KMS-11 (cell line): ENCODE results near the gene BCL2L12.

Experiments
- H2AFZ ChIP-seq: fragments of 200-600 bp; sonication (generic); 2 replicates; pipeline ENCODE4 v1.6.1; 2016; ENCODE audit warnings: antibody characterized with exemption, mixed run types, low read depth
- H3K27ac ChIP-seq: fragments of 200-600 bp; sonication (generic); 2 replicates; pipeline ENCODE4 v1.6.1; 2016; ENCODE audit warnings: mild to moderate bottlenecking, mixed run types
- H3K27me3 ChIP-seq: fragments of 200-600 bp; sonication (generic); 2 replicates; pipeline ENCODE4 v1.6.1; 2017; ENCODE audit warnings: mild to moderate bottlenecking, low read depth, mixed run types, moderate library complexity; ENCODE audit not compliant: insufficient read depth
- H3K36me3 ChIP-seq: fragments of 200-600 bp; sonication (generic); 2 replicates; pipeline ENCODE4 v1.6.1; 2017; ENCODE audit warnings: mild to moderate bottlenecking, mixed run types; ENCODE audit not compliant: insufficient read depth
- H3K4me1 ChIP-seq: fragments of 200-600 bp; sonication (generic); 2 replicates; pipeline ENCODE4 v1.6.1; 2016; ENCODE audit warnings: mild to moderate bottlenecking, low read depth, mixed run types; ENCODE audit not compliant: poor library complexity, severe bottlenecking
- H3K4me2 ChIP-seq: fragments of 200-600 bp; sonication (generic); 2 replicates; pipeline ENCODE4 v1.7.0; 2016; ENCODE audit warnings: mild to moderate bottlenecking, mixed run types
- H3K4me3 ChIP-seq: fragments of 200-600 bp; sonication (generic); IDR thresholded peaks from 2 replicates; pipeline ENCODE4 v1.6.1; 2017; ENCODE audit warnings: low read depth, low read length, mixed read lengths; ENCODE audit not compliant: insufficient read depth
- H3K79me2 ChIP-seq: fragments of 200-600 bp; sonication (generic); 2 replicates; pipeline ENCODE4 v1.6.1; 2016; ENCODE audit warnings: low read depth, mixed run types; ENCODE audit not compliant: insufficient read depth
- H3K9ac ChIP-seq: fragments of 200-600 bp; sonication (generic); 2 replicates; pipeline ENCODE4 v1.6.1; 2016; ENCODE audit warnings: mild to moderate bottlenecking, mixed run types
- H4K20me1 ChIP-seq: fragments of 200-600 bp; sonication (generic); 2 replicates; pipeline ENCODE4 v1.6.1; 2016; ENCODE audit warnings: mild to moderate bottlenecking, mixed run types; ENCODE audit not compliant: insufficient read depth
- TF ChIP-seq, protein P1 (sequence below): fragments of 200-600 bp; sonication (generic); conservative IDR thresholded peaks from 2 replicates; pipeline ENCODE4 v1.6.1; 2017; ENCODE audit warnings: low read depth, mild to moderate bottlenecking, antibody characterized with exemption, low read length, moderate library complexity, mixed read lengths

Gene BCL2L12

DNA sequence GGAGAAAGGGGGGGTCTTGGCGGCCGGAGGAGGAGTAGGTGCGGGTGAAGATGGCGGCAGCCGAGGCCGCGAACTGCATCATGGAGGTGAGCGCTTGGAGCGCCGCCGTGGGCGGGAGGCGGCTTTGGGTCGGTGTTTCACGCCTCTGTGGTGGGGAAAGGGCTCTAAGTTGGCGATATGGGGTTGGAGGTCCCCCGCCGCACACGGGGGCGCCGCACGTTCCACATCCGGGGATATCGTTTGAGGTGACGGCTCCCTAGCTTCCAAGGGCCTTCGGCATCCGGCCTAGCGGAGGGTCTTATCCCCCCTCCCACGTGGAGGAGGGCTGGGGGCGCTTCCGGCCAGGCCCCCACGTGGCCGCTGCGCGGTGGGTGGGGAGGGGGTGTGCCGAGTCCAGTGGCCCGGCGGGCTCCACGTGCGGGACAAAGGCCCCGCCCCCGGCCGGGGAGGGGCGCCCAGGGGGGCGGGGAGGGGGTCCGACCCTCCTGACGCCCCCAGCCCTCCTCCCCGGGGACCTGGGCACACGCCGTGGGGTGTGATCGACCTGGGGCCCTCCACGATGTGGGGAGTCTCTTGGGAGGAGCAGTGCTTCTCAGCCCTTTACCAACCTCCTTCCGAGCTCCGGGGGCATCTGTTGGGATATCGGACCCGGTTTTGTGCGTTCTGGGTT, 11.6 kb downstream of the BCL2L12 start, which contains the start of gene PRMT1:
Gene PRMT1 (plus strand): TSS at position 41 of the 670 bp plus-strand sequence. CDS start 10 bp downstream, at position 51.
- Histone ChIP-seq H3K36me3 (peaks cover 6% of the 10 kb centered on the region; the same call in 1 of the 2 replicates), H3K27ac (peak within 1 kb of the TSS; percentile 94), H3K4me2 (peak within 1 kb of the TSS; percentile 59), H3K27me3 (no peaks in the 10 kb centered on the region), H2AFZ (peak within 1 kb of the TSS; percentile 56), H3K9ac (peak within 1 kb of the TSS; percentile 96), H4K20me1 (peaks cover 10% of the 10 kb centered on the region; the same call in 1 of the 2 replicates), H3K4me1 (peaks cover 37% of the 10 kb centered on the region), H3K79me2 (peaks cover 53% of the 10 kb centered on the region), H3K4me3 (peak within 1 kb of the TSS; percentile 24)
- TF ChIP-seq, protein P1, sequence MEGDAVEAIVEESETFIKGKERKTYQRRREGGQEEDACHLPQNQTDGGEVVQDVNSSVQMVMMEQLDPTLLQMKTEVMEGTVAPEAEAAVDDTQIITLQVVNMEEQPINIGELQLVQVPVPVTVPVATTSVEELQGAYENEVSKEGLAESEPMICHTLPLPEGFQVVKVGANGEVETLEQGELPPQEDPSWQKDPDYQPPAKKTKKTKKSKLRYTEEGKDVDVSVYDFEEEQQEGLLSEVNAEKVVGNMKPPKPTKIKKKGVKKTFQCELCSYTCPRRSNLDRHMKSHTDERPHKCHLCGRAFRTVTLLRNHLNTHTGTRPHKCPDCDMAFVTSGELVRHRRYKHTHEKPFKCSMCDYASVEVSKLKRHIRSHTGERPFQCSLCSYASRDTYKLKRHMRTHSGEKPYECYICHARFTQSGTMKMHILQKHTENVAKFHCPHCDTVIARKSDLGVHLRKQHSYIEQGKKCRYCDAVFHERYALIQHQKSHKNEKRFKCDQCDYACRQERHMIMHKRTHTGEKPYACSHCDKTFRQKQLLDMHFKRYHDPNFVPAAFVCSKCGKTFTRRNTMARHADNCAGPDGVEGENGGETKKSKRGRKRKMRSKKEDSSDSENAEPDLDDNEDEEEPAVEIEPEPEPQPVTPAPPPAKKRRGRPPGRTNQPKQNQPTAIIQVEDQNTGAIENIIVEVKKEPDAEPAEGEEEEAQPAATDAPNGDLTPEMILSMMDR, result no peak

DNA sequence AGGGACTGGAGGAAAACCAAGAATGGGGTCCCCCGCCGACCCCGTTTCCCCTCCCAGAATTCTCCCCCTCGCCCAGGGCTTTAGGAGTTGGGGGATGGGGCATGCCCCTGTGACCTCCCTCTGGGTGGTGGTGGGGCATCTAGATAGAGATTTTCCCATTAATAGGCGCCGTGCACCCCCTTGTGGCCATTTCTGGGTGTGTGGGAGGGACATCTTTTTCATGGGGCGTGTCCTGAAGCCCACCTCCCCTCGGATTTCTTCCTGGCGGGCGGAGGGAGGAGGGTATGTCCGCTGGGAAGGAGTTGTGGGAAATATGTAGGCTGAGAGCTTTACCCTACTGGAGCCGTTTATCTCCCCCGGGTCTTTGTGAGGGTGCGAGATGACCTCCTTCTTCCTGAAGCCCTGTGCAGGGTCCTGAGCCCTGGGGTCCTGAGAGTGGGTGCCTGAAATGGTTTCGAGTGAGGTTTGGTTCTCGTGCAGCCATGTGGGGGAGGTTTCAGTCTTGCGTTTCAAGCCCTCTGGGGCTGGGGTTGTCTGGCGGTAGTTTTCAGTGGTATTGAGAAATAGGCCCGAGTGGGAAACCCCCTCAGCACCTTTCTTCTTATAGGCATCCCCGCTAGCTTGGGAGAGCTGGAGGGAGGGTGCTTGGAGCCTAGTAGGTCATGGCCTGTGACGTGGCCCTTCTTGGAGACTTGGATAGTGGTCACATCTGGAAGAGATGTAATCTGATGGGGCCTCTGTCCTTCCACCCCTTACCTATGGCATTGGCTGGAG, 12.4 kb downstream of the BCL2L12 start:
- peak overlapping the region; percentile 96 for H3K9ac ChIP-seq
- peak overlapping the region; percentile 93 for H3K27ac ChIP-seq
- peak overlapping the region; percentile 38 for H3K4me2 ChIP-seq
- no peaks in the 10 kb centered on the region for H3K27me3 ChIP-seq
- H2AFZ ChIP-seq, result no peak overlapping the region
- peaks cover 10% of the 10 kb centered on the region; the same call in 1 of the 2 replicates for H4K20me1 ChIP-seq
- H3K79me2 ChIP-seq, result peaks cover 60% of the 10 kb centered on the region
- peaks cover 9% of the 10 kb centered on the region; the same call in 1 of the 2 replicates for H3K36me3 ChIP-seq
- TF ChIP-seq, protein P1, result peak; percentile 91
- peak overlapping the region; percentile 24 for H3K4me3 ChIP-seq
- peaks cover 40% of the 10 kb centered on the region for H3K4me1 ChIP-seq

DNA sequence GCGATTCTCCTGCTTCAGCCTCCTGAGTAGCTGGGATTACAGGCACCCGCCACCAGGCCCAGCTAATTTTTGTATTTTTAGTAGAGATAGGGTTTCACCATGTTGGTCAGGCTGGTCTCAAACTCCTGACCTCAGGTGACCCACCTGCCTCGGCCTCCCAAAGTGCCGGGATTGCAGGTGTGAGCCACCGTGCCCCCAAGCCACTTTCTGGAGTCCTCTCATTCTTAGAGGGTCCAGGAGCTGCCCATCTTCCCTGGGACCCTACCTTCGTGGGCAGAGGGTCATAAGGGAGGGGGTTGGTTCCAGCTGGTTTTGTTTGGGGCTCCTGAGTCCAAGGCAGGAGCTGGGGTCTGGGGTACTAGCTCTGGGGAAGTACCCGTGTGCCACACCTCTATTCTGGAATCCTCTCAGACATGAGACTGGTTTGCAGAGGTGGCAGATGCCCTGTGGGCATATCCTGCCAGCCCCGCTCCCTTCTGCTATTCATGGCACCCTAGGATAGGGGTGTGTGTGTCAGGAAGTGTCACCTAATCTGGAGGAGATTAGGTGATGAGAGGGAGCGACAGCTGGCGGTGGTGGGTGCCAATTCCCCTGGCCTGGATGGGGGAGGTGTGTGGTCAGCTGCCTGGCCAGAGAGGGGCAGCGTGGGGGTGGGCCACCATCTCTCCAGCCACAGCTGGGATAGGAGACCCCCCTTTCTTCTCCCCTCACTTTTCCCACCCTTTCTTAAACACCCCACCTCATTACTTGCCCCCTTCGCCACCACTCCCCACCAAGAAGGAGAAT, 13.4 kb downstream of the BCL2L12 start:
- Histone ChIP-seq H3K27me3 (no peaks in the 10 kb centered on the region), H3K36me3 (peaks cover 9% of the 10 kb centered on the region; the same call in 1 of the 2 replicates), H4K20me1 (peaks cover 10% of the 10 kb centered on the region; the same call in 1 of the 2 replicates), H3K4me2 (peak overlapping the region; percentile 38), H3K4me3 (no peak overlapping the region), H2AFZ (no peak overlapping the region), H3K9ac (peak overlapping the region; percentile 96; the same call in 1 of the 2 replicates), H3K79me2 (peaks cover 62% of the 10 kb centered on the region), H3K4me1 (peaks cover 40% of the 10 kb centered on the region), H3K27ac (peak overlapping the region; percentile 93; the same call in 1 of the 2 replicates)
- TF ChIP-seq, protein P1, result no peak
